PC-9 (cell line): ENCODE results near the gene RXFP1. TPM values are rescaled to one million over a fixed set of nuclear protein-coding genes. Genes with fewer than 3 reads are reported as not detected.

ENCODE experiments used
- BruUV-seq: library from RNA; stranded (reverse); fragments of 400-500 nt; replicated peaks from 2 replicates; lab custom pipeline; 2021; lab: Mats Ljungman, UMichigan
- CTCF ChIA-PET: fragments of 300-600 bp; sonication (Branson Sonifier 250); formaldehyde crosslinking; loops from one replicate; lab custom pipeline; 2022; ENCODE audit warnings: antibody characterized with exemption; lab: Charles Lee
- POLR2A ChIA-PET: fragments of 300-600 bp; sonication (Branson Sonifier 250); formaldehyde crosslinking; loops from one replicate; lab custom pipeline; 2022; ENCODE audit warnings: antibody characterized with exemption; ENCODE audit not compliant: unreplicated experiment; lab: Charles Lee
- DNase-seq, 2 experiments: peaks; one replicate each; pipeline versions ENCODE4 v3.0.0 to v3.0.0-alpha.2; 2015 to 2022; ENCODE audit warnings: mixed read lengths in 1 of 2
- H2AFZ ChIP-seq: fragments of 200-600 bp; sonication (generic); 2 replicates; pipeline ENCODE4 v1.8.1; 2017; ENCODE audit warnings: antibody characterized with exemption
- H3F3A ChIP-seq: fragments of 200-600 bp; sonication (generic); 2 replicates; pipeline ENCODE4 v1.8.1; 2017; ENCODE audit warnings: antibody characterized with exemption, mild to moderate bottlenecking, low read depth; ENCODE audit not compliant: insufficient read depth
- H3K27ac ChIP-seq: fragments of 200-600 bp; sonication (generic); 2 replicates; pipeline ENCODE4 v1.6.1; 2016; ENCODE audit warnings: mixed run types
- H3K27me3 ChIP-seq: fragments of 200-600 bp; sonication (generic); 2 replicates; pipeline ENCODE4 v1.6.1; 2016; ENCODE audit warnings: low read depth, mixed run types; ENCODE audit not compliant: insufficient read depth
- H3K36me3 ChIP-seq: fragments of 200-600 bp; sonication (generic); 2 replicates; pipeline ENCODE4 v1.6.1; 2016; ENCODE audit warnings: low read depth, mixed run types
- H3K4me1 ChIP-seq: fragments of 200-600 bp; sonication (generic); replicated peaks from 2 replicates; pipeline ENCODE4 v1.6.1; 2016; ENCODE audit warnings: mixed run types; ENCODE audit not compliant: insufficient read depth
- H3K4me2 ChIP-seq: fragments of 200-600 bp; sonication (generic); 2 replicates; pipeline ENCODE4 v1.6.1; 2017; ENCODE audit warnings: mixed run types
- H3K4me3 ChIP-seq: fragments of 200-600 bp; sonication (generic); 2 replicates; pipeline ENCODE4 v1.6.1; 2016; ENCODE audit warnings: mixed run types
- H3K79me2 ChIP-seq: fragments of 200-600 bp; sonication (generic); 2 replicates; pipeline ENCODE4 v1.6.1; 2017; ENCODE audit warnings: low read depth, mixed run types
- H3K9me2 ChIP-seq: fragments of 200-600 bp; sonication (generic); 2 replicates; pipeline ENCODE4 v1.8.1; 2017; ENCODE audit warnings: mild to moderate bottlenecking; ENCODE audit not compliant: insufficient read depth
- H3K9me3 ChIP-seq: fragments of 200-600 bp; sonication (generic); 2 replicates; pipeline ENCODE4 v1.8.1; 2016; ENCODE audit warnings: low read depth; ENCODE audit not compliant: insufficient read depth
- H4K20me1 ChIP-seq: fragments of 200-600 bp; sonication (generic); 2 replicates; pipeline ENCODE4 v1.8.1; 2017; ENCODE audit not compliant: insufficient read depth
- EZH2 ChIP-seq: fragments of 200-600 bp; sonication (generic); IDR thresholded peaks from 2 replicates; pipeline ENCODE4 v1.8.0; 2017; ENCODE audit warnings: antibody characterized with exemption, low read depth
- intact Hi-C: fragments of 100-400 bp; cut with micrococcal nuclease; formaldehyde crosslinking; loops from one replicate; pipeline ENCODE4 v1.10.0; 2022; ENCODE audit not compliant: unreplicated experiment
- total RNA-seq: library from RNA; stranded (reverse); gene quantifications from 2 replicates; pipeline ENCODE4 v1.2.3, GENCODE V29; 2021
- TF ChIP-seq, protein P1 (sequence below): fragments of 200-600 bp; sonication (generic); conservative IDR thresholded peaks from 2 replicates; pipeline ENCODE4 v1.6.1; 2017; ENCODE audit warnings: mixed run types, antibody characterized with exemption, mild to moderate bottlenecking, moderate library complexity

RXFP1 gene
- total RNA-seq, 1 experiment from 2014 or later = not detected

DNA sequence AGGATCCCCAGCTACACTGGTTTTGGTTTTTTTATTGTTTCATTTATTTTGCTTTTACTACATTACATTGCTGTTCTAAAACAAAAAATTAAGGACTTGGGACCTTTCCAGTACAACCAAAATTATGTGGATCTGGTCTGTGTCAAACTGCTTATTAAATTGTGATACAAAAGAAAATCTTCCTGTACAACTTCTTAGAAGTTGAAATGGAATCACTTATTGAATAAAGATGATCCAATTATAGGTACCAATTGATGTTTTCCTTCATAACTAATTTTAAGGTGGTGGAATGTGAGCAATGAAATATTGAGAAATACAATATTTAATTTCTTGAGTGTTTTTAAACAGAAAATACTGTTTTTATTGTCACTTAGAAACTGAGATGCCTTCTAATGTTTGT, 82.7 kb downstream of the RXFP1 start:
- Histone ChIP-seq H3K79me2 (no peaks in the 10 kb centered on the region), H3K4me1 (no peaks in the 10 kb centered on the region), H3K27ac (no peak overlapping the region), H3K9me2 (no peaks in the 10 kb centered on the region), H4K20me1 (no peaks in the 10 kb centered on the region), H3K4me2 (no peak overlapping the region), H2AFZ (no peak overlapping the region), H3K9me3 (no peaks in the 10 kb centered on the region), H3F3A (no peaks in the 10 kb centered on the region), H3K4me3 (no peak overlapping the region), H3K36me3 (no peaks in the 10 kb centered on the region), H3K27me3 (no peaks in the 10 kb centered on the region)
- ChIA-PET CTCF (no interaction called here), POLR2A (no interaction called here)
- TF ChIP-seq EZH2 = no peak
- TF ChIP-seq, protein P1, sequence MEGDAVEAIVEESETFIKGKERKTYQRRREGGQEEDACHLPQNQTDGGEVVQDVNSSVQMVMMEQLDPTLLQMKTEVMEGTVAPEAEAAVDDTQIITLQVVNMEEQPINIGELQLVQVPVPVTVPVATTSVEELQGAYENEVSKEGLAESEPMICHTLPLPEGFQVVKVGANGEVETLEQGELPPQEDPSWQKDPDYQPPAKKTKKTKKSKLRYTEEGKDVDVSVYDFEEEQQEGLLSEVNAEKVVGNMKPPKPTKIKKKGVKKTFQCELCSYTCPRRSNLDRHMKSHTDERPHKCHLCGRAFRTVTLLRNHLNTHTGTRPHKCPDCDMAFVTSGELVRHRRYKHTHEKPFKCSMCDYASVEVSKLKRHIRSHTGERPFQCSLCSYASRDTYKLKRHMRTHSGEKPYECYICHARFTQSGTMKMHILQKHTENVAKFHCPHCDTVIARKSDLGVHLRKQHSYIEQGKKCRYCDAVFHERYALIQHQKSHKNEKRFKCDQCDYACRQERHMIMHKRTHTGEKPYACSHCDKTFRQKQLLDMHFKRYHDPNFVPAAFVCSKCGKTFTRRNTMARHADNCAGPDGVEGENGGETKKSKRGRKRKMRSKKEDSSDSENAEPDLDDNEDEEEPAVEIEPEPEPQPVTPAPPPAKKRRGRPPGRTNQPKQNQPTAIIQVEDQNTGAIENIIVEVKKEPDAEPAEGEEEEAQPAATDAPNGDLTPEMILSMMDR = no peak
- no TSS peak for BruUV-seq
- no peak for DNase-seq
- intact Hi-C loops = no loop called here

- Histone ChIP-seq H3K9me2 (no peaks in the 10 kb centered on the region), H4K20me1 (no peaks in the 10 kb centered on the region), H3K27me3 (no peaks in the 10 kb centered on the region), H3K4me1 (no peaks in the 10 kb centered on the region), H3K27ac (no peak overlapping the region), H3F3A (no peaks in the 10 kb centered on the region), H3K4me2 (no peak overlapping the region), H3K4me3 (no peak overlapping the region), H3K9me3 (no peaks in the 10 kb centered on the region), H3K79me2 (no peaks in the 10 kb centered on the region), H2AFZ (no peak overlapping the region), H3K36me3 (no peaks in the 10 kb centered on the region)
- BruUV-seq = no TSS peak
- no peak for DNase-seq
- CTCF ChIA-PET = no interaction called here
- POLR2A ChIA-PET = no interaction called here
- TF ChIP-seq, protein P1 = no peak
- TF ChIP-seq EZH2 = no peak
- intact Hi-C loops = no loop called here
These were observed 83.7 kb downstream of the RXFP1 start for GRCh38 chr4:158605393-158605792.

- Histone ChIP-seq H3K36me3 (no peaks in the 10 kb centered on the region), H2AFZ (no peak overlapping the region), H3K27ac (no peak overlapping the region), H3K9me2 (no peaks in the 10 kb centered on the region), H3F3A (no peaks in the 10 kb centered on the region), H3K27me3 (no peaks in the 10 kb centered on the region), H3K9me3 (no peaks in the 10 kb centered on the region), H3K4me1 (no peaks in the 10 kb centered on the region), H4K20me1 (no peaks in the 10 kb centered on the region), H3K79me2 (no peaks in the 10 kb centered on the region), H3K4me3 (no peak overlapping the region), H3K4me2 (no peak overlapping the region)
- POLR2A ChIA-PET = no interaction called here
- DNase-seq = no peak
- BruUV-seq = no TSS peak
- intact Hi-C loops = no loop called here
- CTCF ChIA-PET = interaction anchor here (0.6 kb wide), 1 partner anchor 10 kb away, joined by 3 read pairs; no protein-coding TSS in a partner anchor
- no peak for TF ChIP-seq EZH2
- TF ChIP-seq, protein P1 = no peak
These were observed 85.3 kb downstream of the RXFP1 start for GRCh38 chr4:158606969-158607368.
